Measurements from ENCODE around the gene ELK4. TPM values are rescaled to one million over a fixed set of nuclear protein-coding genes. Genes with fewer than 3 reads are reported as not detected.

Gene ELK4
- total and polyA plus RNA-seq, 2 of the 8 experiments (the other 6 are each of a cell fraction or from before 2014, with no cell fraction given), result 2.9 to 26.3 TPM

DNA sequence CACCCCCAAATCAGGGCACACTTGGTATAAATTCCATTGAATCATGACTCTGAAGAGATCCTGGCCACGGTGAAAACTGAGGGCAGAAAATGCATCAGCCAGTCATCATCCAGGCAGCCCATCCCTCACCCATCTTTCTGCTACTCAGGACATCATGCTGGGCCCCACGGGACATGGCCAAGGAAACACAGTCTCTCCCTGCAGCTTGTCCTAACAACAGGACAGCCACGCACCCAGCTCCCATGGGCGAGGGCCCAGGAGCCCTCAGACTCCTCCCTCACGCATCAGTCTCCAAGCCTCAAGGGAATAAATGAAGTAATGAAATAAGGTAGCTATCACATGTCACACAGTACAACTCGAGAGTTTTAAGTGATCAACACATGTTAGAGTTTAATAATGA is 37.8 kb downstream of the ELK4 start (continued):
- TF ChIP-seq ZNF274 (IDR thresholded peaks at IDR 0.05; ENCODE audit: borderline replicate concordance, extremely low read depth, low read length), result no peak
- TF ChIP-seq KDM1A (IDR thresholded peaks at IDR 0.05; ENCODE audit: borderline replicate concordance, low read length), result no peak
- TF ChIP-seq RAD21 (IDR thresholded peaks at IDR 0.05 in 1 of 2, conservative IDR thresholded peaks at IDR 0.05 in 1 of 2; ENCODE audit: low read depth in 2 of 2, low read length in 2 of 2), result no peak
- TF ChIP-seq SAP30 (IDR thresholded peaks at IDR 0.05; ENCODE audit: insufficient read depth, insufficient replicate concordance, low read length), result no peak
- TF ChIP-seq, protein P1, sequence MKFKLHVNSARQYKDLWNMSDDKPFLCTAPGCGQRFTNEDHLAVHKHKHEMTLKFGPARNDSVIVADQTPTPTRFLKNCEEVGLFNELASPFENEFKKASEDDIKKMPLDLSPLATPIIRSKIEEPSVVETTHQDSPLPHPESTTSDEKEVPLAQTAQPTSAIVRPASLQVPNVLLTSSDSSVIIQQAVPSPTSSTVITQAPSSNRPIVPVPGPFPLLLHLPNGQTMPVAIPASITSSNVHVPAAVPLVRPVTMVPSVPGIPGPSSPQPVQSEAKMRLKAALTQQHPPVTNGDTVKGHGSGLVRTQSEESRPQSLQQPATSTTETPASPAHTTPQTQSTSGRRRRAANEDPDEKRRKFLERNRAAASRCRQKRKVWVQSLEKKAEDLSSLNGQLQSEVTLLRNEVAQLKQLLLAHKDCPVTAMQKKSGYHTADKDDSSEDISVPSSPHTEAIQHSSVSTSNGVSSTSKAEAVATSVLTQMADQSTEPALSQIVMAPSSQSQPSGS (IDR thresholded peaks at IDR 0.05; ENCODE audit: low read length), result no peak
- TF ChIP-seq SIN3A (conservative IDR thresholded peaks at IDR 0.05 in 1 of 2, IDR thresholded peaks at IDR 0.05 in 1 of 2; ENCODE audit: low read depth in 1 of 2, low read length in 2 of 2), result no peak
